HepG2 (cell line): ENCODE results near the gene IMP3. TPM values are rescaled to one million over a fixed set of nuclear protein-coding genes. Genes with fewer than 3 reads are reported as not detected.

ENCODE experiments used
- HNRNPLL ChIP-seq: fragments of 200-400 bp; formaldehyde crosslinking; IDR thresholded peaks from 2 replicates; pipeline ENCODE4 v1.6.1; 2017; ENCODE audit warnings: mild to moderate bottlenecking, low read depth, low read length; ENCODE audit not compliant: poor library complexity, severe bottlenecking
- JDP2 ChIP-seq: sonication (generic); formaldehyde crosslinking; IDR thresholded peaks from 2 replicates; pipeline ENCODE4 v1.8.1; 2022; ENCODE audit warnings: missing genetic modification reagents, borderline replicate concordance
- KLF12 ChIP-seq: sonication (generic); formaldehyde crosslinking; IDR thresholded peaks from 2 replicates; pipeline ENCODE4 v1.4.0; 2020; ENCODE audit warnings: missing genetic modification reagents, borderline replicate concordance
- NCOR1 ChIP-seq: fragments of 200-600 bp; sonication (generic); IDR thresholded peaks from 2 replicates; pipeline ENCODE4 v1.7.0; 2017; ENCODE audit warnings: antibody characterized with exemption, low read length, borderline replicate concordance
- NFRKB ChIP-seq: fragments of 450-650 bp; IDR thresholded peaks from 2 replicates; pipeline ENCODE4 v1.6.1; 2017
- NFYC ChIP-seq: IDR thresholded peaks from 2 replicates; pipeline ENCODE4 v1.6.1; 2016; ENCODE audit warnings: missing genetic modification reagents, missing compliant biosample characterization
- SIX1 ChIP-seq: sonication (generic); formaldehyde crosslinking; IDR thresholded peaks from 2 replicates; pipeline ENCODE4 v1.4.0; 2020; ENCODE audit warnings: missing genetic modification reagents, borderline replicate concordance
- STAG1 ChIP-seq: sonication (generic); formaldehyde crosslinking; IDR thresholded peaks from 2 replicates; pipeline ENCODE4 v1.4.0; 2020; ENCODE audit warnings: missing genetic modification reagents
- TAF1 ChIP-seq: sonication (generic); formaldehyde crosslinking; IDR thresholded peaks from 2 replicates; pipeline ENCODE4 v1.4.0; 2020; ENCODE audit warnings: missing genetic modification reagents
- ZFP37 ChIP-seq: sonication (generic); formaldehyde crosslinking; IDR thresholded peaks from 2 replicates; pipeline ENCODE4 v1.4.0; 2020; ENCODE audit warnings: missing genetic modification reagents, borderline replicate concordance
- ZNF3 ChIP-seq: IDR thresholded peaks from 2 replicates; pipeline ENCODE4 v1.7.0; 2017; ENCODE audit warnings: inconsistent platforms
- ZNF674 ChIP-seq: sonication (generic); formaldehyde crosslinking; IDR thresholded peaks from 2 replicates; pipeline ENCODE4 v1.5.0; 2020; ENCODE audit warnings: low read depth, mild to moderate bottlenecking, missing genetic modification reagents
- polyA plus RNA-seq, 8 experiments: library from polyadenylated mRNA; depleted of rRNA in 3 of 8; stranded (reverse) in 7 of 8; unstranded in 1 of 8; fragments of >200 nt; fragmentation: Illumina TruSeq in 4 of 8; extraction: Trizol in 4 of 8; gene quantifications; 2 replicates each; pipeline versions ENCODE4 v1.2.1 to v1.2.3, GENCODE V29; 2011 to 2016; ENCODE audit warnings: low read depth in 4 of 8, missing spikeins in 1 of 8, mixed read lengths in 1 of 8; ENCODE audit not compliant: insufficient read depth in 1 of 8
- total RNA-seq, 5 experiments: library from RNA; depleted of rRNA; stranded (reverse); fragments of >200 nt; fragmentation: Illumina TruSeq; extraction: Trizol; gene quantifications; 2 replicates each; pipeline ENCODE4 v1.2.3, GENCODE V29; 2016; ENCODE audit warnings: low read depth in 1 of 5
- TF ChIP-seq, protein P1 (sequence below), 2 experiments: sonication (generic) in 1 of 2; formaldehyde crosslinking in 1 of 2; IDR thresholded peaks; 2 replicates each; pipeline versions ENCODE4 v1.6.1 to v1.9.0; 2014 to 2022; ENCODE audit warnings: antibody characterized with exemption in 1 of 2, borderline replicate concordance in 1 of 2, inconsistent platforms in 1 of 2, low read depth in 1 of 2, missing genetic modification reagents in 1 of 2
- TF ChIP-seq, protein P2 (sequence below): sonication (generic); formaldehyde crosslinking; conservative IDR thresholded peaks from 2 replicates; pipeline ENCODE4 v1.8.0; 2022; ENCODE audit warnings: mild to moderate bottlenecking, moderate library complexity, missing genetic modification reagents
- TF ChIP-seq, protein P3 (sequence below): fragments of 450-650 bp; IDR thresholded peaks from 2 replicates; pipeline ENCODE4 v1.6.1; 2017
- TF ChIP-seq, protein P4 (sequence below): sonication (generic); formaldehyde crosslinking; IDR thresholded peaks from 2 replicates; pipeline ENCODE4 v1.4.0; 2020; ENCODE audit warnings: missing genetic modification reagents

IMP3 gene
- total and polyA plus RNA-seq, 2 of the 13 experiments (the other 11 are each of a cell fraction or from before 2014, with no cell fraction given): 38.3 to 143 TPM

DNA sequence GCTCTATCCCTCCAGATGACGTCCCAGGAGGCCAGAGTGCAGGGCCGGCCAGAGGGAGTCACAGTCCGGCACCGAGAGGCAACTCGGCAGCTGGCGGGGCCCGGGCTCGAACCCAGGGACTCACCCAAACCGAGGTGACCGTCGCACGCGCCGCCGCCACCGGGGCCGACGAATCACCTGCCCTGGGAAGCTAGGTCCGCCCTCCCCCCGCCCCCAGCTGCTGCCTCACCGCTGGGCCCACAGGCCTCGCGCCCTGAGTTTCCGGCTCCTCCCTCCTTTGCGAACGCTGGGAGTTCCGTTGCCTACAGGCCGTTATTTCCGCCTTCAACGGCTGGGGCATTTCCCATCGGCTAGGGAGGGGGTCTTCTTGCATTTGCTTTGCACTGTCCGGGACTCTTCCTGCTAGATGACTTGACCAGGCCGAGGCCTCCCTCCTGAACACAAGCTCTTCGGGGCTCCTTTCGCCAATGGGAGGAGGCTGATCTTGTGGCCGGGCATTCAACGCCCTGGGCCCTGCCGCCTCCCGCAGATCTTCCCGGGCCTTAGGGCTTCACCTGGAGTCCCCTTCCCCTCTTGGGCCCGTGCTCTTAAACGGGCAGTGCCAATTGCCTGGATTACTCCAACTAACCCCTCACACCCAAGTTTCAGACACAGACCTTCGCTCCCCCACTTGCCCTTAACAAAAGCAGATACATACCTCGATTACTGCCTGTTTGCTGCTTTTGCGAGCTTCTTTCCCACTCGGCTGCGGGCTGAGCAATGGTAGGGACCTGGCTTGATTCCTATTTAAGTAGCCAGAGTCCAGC lies 14.3 kb downstream of the IMP3 start, which contains the start of gene SNUPN (continued):
- TF ChIP-seq, protein P1, sequence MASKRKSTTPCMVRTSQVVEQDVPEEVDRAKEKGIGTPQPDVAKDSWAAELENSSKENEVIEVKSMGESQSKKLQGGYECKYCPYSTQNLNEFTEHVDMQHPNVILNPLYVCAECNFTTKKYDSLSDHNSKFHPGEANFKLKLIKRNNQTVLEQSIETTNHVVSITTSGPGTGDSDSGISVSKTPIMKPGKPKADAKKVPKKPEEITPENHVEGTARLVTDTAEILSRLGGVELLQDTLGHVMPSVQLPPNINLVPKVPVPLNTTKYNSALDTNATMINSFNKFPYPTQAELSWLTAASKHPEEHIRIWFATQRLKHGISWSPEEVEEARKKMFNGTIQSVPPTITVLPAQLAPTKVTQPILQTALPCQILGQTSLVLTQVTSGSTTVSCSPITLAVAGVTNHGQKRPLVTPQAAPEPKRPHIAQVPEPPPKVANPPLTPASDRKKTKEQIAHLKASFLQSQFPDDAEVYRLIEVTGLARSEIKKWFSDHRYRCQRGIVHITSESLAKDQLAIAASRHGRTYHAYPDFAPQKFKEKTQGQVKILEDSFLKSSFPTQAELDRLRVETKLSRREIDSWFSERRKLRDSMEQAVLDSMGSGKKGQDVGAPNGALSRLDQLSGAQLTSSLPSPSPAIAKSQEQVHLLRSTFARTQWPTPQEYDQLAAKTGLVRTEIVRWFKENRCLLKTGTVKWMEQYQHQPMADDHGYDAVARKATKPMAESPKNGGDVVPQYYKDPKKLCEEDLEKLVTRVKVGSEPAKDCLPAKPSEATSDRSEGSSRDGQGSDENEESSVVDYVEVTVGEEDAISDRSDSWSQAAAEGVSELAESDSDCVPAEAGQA (IDR thresholded peaks at IDR 0.05; ENCODE audit: low read depth): peak; percentile 38; the same call in 1 of the 2 replicates
- TF ChIP-seq, protein P1 (CRISPR knock-in tag; IDR thresholded peaks at IDR 0.05; ENCODE audit: borderline replicate concordance): no peak
- TF ChIP-seq ZFP37 (peak; percentile 87), JDP2 (CRISPR knock-in tag) (no peak), NCOR1 (peak; percentile 26; the same call in 1 of the 2 replicates), STAG1 (CRISPR knock-in tag) (no peak; the same call in 1 of the 2 replicates), SIX1 (CRISPR knock-in tag) (no peak), HNRNPLL (peak; percentile 94), TAF1 (CRISPR knock-in tag) (peak; percentile 81; the same call in 1 of the 2 replicates), ZNF3 (CRISPR knock-in tag) (0 out of 2 replicates have a peak, but pooled peaks have one; percentile 13), NFYC (peak; percentile 31; the same call in 1 of the 2 replicates), ZNF674 (CRISPR knock-in tag) (no peak), KLF12 (peak; percentile 90; the same call in 1 of the 2 replicates), NFRKB (no peak)
- TF ChIP-seq, protein P2, sequence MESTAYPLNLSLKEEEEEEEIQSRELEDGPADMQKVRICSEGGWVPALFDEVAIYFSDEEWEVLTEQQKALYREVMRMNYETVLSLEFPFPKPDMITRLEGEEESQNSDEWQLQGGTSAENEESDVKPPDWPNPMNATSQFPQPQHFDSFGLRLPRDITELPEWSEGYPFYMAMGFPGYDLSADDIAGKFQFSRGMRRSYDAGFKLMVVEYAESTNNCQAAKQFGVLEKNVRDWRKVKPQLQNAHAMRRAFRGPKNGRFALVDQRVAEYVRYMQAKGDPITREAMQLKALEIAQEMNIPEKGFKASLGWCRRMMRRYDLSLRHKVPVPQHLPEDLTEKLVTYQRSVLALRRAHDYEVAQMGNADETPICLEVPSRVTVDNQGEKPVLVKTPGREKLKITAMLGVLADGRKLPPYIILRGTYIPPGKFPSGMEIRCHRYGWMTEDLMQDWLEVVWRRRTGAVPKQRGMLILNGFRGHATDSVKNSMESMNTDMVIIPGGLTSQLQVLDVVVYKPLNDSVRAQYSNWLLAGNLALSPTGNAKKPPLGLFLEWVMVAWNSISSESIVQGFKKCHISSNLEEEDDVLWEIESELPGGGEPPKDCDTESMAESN (CRISPR knock-in tag): peak; percentile 83
- TF ChIP-seq, protein P3, sequence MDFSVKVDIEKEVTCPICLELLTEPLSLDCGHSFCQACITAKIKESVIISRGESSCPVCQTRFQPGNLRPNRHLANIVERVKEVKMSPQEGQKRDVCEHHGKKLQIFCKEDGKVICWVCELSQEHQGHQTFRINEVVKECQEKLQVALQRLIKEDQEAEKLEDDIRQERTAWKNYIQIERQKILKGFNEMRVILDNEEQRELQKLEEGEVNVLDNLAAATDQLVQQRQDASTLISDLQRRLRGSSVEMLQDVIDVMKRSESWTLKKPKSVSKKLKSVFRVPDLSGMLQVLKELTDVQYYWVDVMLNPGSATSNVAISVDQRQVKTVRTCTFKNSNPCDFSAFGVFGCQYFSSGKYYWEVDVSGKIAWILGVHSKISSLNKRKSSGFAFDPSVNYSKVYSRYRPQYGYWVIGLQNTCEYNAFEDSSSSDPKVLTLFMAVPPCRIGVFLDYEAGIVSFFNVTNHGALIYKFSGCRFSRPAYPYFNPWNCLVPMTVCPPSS: no peak
- TF ChIP-seq, protein P4, sequence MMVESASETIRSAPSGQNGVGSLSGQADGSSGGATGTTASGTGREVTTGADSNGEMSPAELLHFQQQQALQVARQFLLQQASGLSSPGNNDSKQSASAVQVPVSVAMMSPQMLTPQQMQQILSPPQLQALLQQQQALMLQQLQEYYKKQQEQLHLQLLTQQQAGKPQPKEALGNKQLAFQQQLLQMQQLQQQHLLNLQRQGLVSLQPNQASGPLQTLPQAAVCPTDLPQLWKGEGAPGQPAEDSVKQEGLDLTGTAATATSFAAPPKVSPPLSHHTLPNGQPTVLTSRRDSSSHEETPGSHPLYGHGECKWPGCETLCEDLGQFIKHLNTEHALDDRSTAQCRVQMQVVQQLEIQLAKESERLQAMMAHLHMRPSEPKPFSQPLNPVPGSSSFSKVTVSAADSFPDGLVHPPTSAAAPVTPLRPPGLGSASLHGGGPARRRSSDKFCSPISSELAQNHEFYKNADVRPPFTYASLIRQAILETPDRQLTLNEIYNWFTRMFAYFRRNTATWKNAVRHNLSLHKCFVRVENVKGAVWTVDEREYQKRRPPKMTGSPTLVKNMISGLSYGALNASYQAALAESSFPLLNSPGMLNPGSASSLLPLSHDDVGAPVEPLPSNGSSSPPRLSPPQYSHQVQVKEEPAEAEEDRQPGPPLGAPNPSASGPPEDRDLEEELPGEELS (CRISPR knock-in tag): peak; percentile 69
